Rectal smooth muscle tissue (tissue), 1 donor: ENCODE measurements around the gene MBTPS1.
A peak's percentile ranks its signal among the peaks of the same experiment; 100 is the strongest.

Source experiments
- H3K27ac ChIP-seq: one replicate; pipeline ENCODE4 v1.7.0; 2013; ENCODE audit warnings: low read depth, low read length, inconsistent platforms
- H3K27me3 ChIP-seq: one replicate; pipeline ENCODE4 v1.7.0; 2013; ENCODE audit warnings: low read length; ENCODE audit not compliant: control insufficient read depth, insufficient read depth
- H3K36me3 ChIP-seq: one replicate; pipeline ENCODE4 v1.7.0; 2013; ENCODE audit warnings: low read length; ENCODE audit not compliant: control insufficient read depth, insufficient read depth
- H3K4me1 ChIP-seq: one replicate; pipeline ENCODE4 v1.7.0; 2013; ENCODE audit warnings: low read length; ENCODE audit not compliant: control insufficient read depth, insufficient read depth
- H3K4me3 ChIP-seq: one replicate; pipeline ENCODE4 v1.7.0; 2013; ENCODE audit warnings: low read length
- H3K9ac ChIP-seq: one replicate; pipeline ENCODE4 v1.7.0; 2013; ENCODE audit warnings: low read length

The MBTPS1 gene

GRCh38 chr16:84061236-84061819, 55.4 kb downstream of the MBTPS1 start:
- no peaks in the 10 kb centered on the region for H3K4me1 ChIP-seq
- H3K4me3 ChIP-seq: no peak overlapping the region
- no peaks in the 10 kb centered on the region for H3K27me3 ChIP-seq
- H3K36me3 ChIP-seq: peaks cover 39% of the 10 kb centered on the region
- no peak overlapping the region for H3K9ac ChIP-seq
- no peak overlapping the region for H3K27ac ChIP-seq

GRCh38 chr16:84059946-84060901, 56.5 kb downstream of the MBTPS1 start:
- Histone ChIP-seq H3K9ac (no peak overlapping the region), H3K4me3 (no peak overlapping the region), H3K4me1 (no peaks in the 10 kb centered on the region), H3K27ac (no peak overlapping the region), H3K36me3 (peaks cover 41% of the 10 kb centered on the region), H3K27me3 (no peaks in the 10 kb centered on the region)

GRCh38 chr16:84059111-84059510, 57.6 kb downstream of the MBTPS1 start:
- H3K4me3 ChIP-seq: no peak overlapping the region
- no peaks in the 10 kb centered on the region for H3K4me1 ChIP-seq
- H3K27ac ChIP-seq: no peak overlapping the region
- H3K27me3 ChIP-seq: no peaks in the 10 kb centered on the region
- H3K36me3 ChIP-seq: peaks cover 39% of the 10 kb centered on the region
- no peak overlapping the region for H3K9ac ChIP-seq

GRCh38 chr16:84058664-84059063, 58.1 kb downstream of the MBTPS1 start:
- Histone ChIP-seq H3K9ac (no peak overlapping the region), H3K27ac (no peak overlapping the region), H3K27me3 (no peaks in the 10 kb centered on the region), H3K36me3 (peaks cover 39% of the 10 kb centered on the region), H3K4me3 (no peak overlapping the region), H3K4me1 (no peaks in the 10 kb centered on the region)

GRCh38 chr16:84058211-84058610, 58.5 kb downstream of the MBTPS1 start:
- Histone ChIP-seq H3K36me3 (peaks cover 39% of the 10 kb centered on the region), H3K27ac (no peak overlapping the region), H3K27me3 (no peaks in the 10 kb centered on the region), H3K9ac (no peak overlapping the region), H3K4me1 (no peaks in the 10 kb centered on the region), H3K4me3 (no peak overlapping the region)

GRCh38 chr16:84056933-84057332, 59.8 kb downstream of the MBTPS1 start:
- Histone ChIP-seq H3K9ac (no peak overlapping the region), H3K27ac (no peak overlapping the region), H3K36me3 (peaks cover 42% of the 10 kb centered on the region), H3K4me1 (no peaks in the 10 kb centered on the region), H3K27me3 (no peaks in the 10 kb centered on the region), H3K4me3 (no peak overlapping the region)

GRCh38 chr16:84055801-84056634, 60.7 kb downstream of the MBTPS1 start:
- H3K27me3 ChIP-seq: no peaks in the 10 kb centered on the region
- H3K36me3 ChIP-seq: peaks cover 42% of the 10 kb centered on the region
- H3K9ac ChIP-seq: no peak overlapping the region
- peak overlapping the region; percentile 15 for H3K27ac ChIP-seq
- no peak overlapping the region for H3K4me3 ChIP-seq
- no peaks in the 10 kb centered on the region for H3K4me1 ChIP-seq

- H3K27ac ChIP-seq: no peak overlapping the region
- H3K36me3 ChIP-seq: peaks cover 38% of the 10 kb centered on the region
- H3K4me1 ChIP-seq: no peaks in the 10 kb centered on the region
- no peak overlapping the region for H3K9ac ChIP-seq
- no peaks in the 10 kb centered on the region for H3K27me3 ChIP-seq
- no peak overlapping the region for H3K4me3 ChIP-seq
Measured at GRCh38 chr16:84055366-84055765, 61.4 kb downstream of the MBTPS1 start.

- H3K4me3 ChIP-seq: no peak overlapping the region
- H3K27me3 ChIP-seq: no peaks in the 10 kb centered on the region
- peaks cover 34% of the 10 kb centered on the region for H3K36me3 ChIP-seq
- no peak overlapping the region for H3K27ac ChIP-seq
- H3K9ac ChIP-seq: no peak overlapping the region
- H3K4me1 ChIP-seq: no peaks in the 10 kb centered on the region
Measured at GRCh38 chr16:84054916-84055315, 61.8 kb downstream of the MBTPS1 start.

GRCh38 chr16:84054271-84054670, 62.5 kb downstream of the MBTPS1 start:
- H3K9ac ChIP-seq: no peak overlapping the region
- H3K27ac ChIP-seq: no peak overlapping the region
- H3K4me3 ChIP-seq: no peak overlapping the region
- peaks cover 30% of the 10 kb centered on the region for H3K36me3 ChIP-seq
- no peaks in the 10 kb centered on the region for H3K4me1 ChIP-seq
- H3K27me3 ChIP-seq: no peaks in the 10 kb centered on the region

GRCh38 chr16:84053237-84053636, 63.5 kb downstream of the MBTPS1 start:
- H3K9ac ChIP-seq: no peak overlapping the region
- H3K36me3 ChIP-seq: peaks cover 20% of the 10 kb centered on the region
- H3K27me3 ChIP-seq: no peaks in the 10 kb centered on the region
- no peak overlapping the region for H3K27ac ChIP-seq
- H3K4me1 ChIP-seq: no peaks in the 10 kb centered on the region
- H3K4me3 ChIP-seq: no peak overlapping the region

GRCh38 chr16:84052071-84052622, 64.6 kb downstream of the MBTPS1 start:
- H3K9ac ChIP-seq: no peak overlapping the region
- H3K4me3 ChIP-seq: no peak overlapping the region
- H3K4me1 ChIP-seq: no peaks in the 10 kb centered on the region
- H3K36me3 ChIP-seq: peaks cover 13% of the 10 kb centered on the region
- H3K27ac ChIP-seq: no peak overlapping the region
- H3K27me3 ChIP-seq: no peaks in the 10 kb centered on the region
